ENCODE measurements around the gene CALCOCO1. TPM values are rescaled to one million over a fixed set of nuclear protein-coding genes. Genes with fewer than 3 reads are reported as not detected.

CALCOCO1 gene
- total and polyA plus RNA-seq, 10 of the 15 experiments (the other 5 are each of a cell fraction or from before 2014, with no cell fraction given) = 2.8 to 55.9 (median 13.7) TPM

- TF ChIP-seq CUX1 (IDR thresholded peaks at IDR 0.05; ENCODE audit: insufficient replicate concordance, low read depth, low read length) (no peak), E2F8 (IDR thresholded peaks at IDR 0.05; ENCODE audit: low read depth, partially characterized antibody) (no peak), NBN (IDR thresholded peaks at IDR 0.05) (no peak), ZNF687 (IDR thresholded peaks at IDR 0.05) (no peak), ZNF217 (IDR thresholded peaks at IDR 0.05) (no peak), ZNF274 (IDR thresholded peaks at IDR 0.05; ENCODE audit: insufficient read depth, insufficient read length) (no peak)
These were observed 27.6 kb downstream of the CALCOCO1 start (continued) for GRCh38 chr12:53699678-53700025.

All from GM12878 (cell line).